Mucosa of rectum (tissue), 2 donors: ENCODE measurements around the gene DNM3.

Source experiments
- H3K27ac ChIP-seq, 2 donors: one replicate each; pipeline ENCODE4 v1.7.0; 2013; ENCODE audit warnings: inconsistent platforms in 2 of 2, low read depth in 2 of 2, low read length in 2 of 2
- H3K27me3 ChIP-seq, 2 donors: one replicate each; pipeline ENCODE4 v1.7.0; 2013; ENCODE audit warnings: low read length in 2 of 2; ENCODE audit not compliant: control insufficient read depth in 2 of 2, insufficient read depth in 2 of 2
- H3K36me3 ChIP-seq, 2 donors: one replicate each; pipeline ENCODE4 v1.7.0; 2013; ENCODE audit warnings: low read length in 2 of 2; ENCODE audit not compliant: control insufficient read depth in 2 of 2, insufficient read depth in 2 of 2
- H3K4me1 ChIP-seq, 2 donors: one replicate each; pipeline ENCODE4 v1.7.0; 2013; ENCODE audit warnings: low read length in 2 of 2, mild to moderate bottlenecking in 1 of 2; ENCODE audit not compliant: control insufficient read depth in 2 of 2, insufficient read depth in 2 of 2
- H3K4me3 ChIP-seq, 2 donors: one replicate each; pipeline ENCODE4 v1.7.0; 2013; ENCODE audit warnings: low read length in 2 of 2
- H3K9ac ChIP-seq, 2 donors: one replicate each; pipeline ENCODE4 v1.7.0; 2013; ENCODE audit warnings: low read length in 2 of 2, low read depth in 1 of 2, mild to moderate bottlenecking in 1 of 2
- H3K9me3 ChIP-seq, 2 donors: one replicate each; pipeline ENCODE4 v1.7.0; 2013; ENCODE audit warnings: low read length in 2 of 2; ENCODE audit not compliant: control insufficient read depth in 2 of 2
- donor health status: healthy.
- donor health status: Normal muscosa, but diverticular disease.

DNM3 gene

GRCh38 chr1:172246521-172247390 is 405.5 kb downstream of the DNM3 start:
- H3K4me3 ChIP-seq = no peak overlapping the region
- no peak overlapping the region for H3K9ac ChIP-seq
- no peaks in the 10 kb centered on the region for H3K4me1 ChIP-seq

GRCh38 chr1:172251486-172251885 is 410.2 kb downstream of the DNM3 start:
- Histone ChIP-seq H3K27ac (no peak overlapping the region), H3K9ac (no peak overlapping the region), H3K9me3 (no peaks in the 10 kb centered on the region), H3K4me3 (no peak overlapping the region), H3K36me3 (no peaks in the 10 kb centered on the region), H3K27me3 (no peaks in the 10 kb centered on the region), H3K4me1 (no peaks in the 10 kb centered on the region)

More at GRCh38 chr1:172246521-172247390, 405.5 kb downstream of the DNM3 start:
- Histone ChIP-seq H3K27me3 (no peaks in the 10 kb centered on the region), H3K9me3 (no peaks in the 10 kb centered on the region), H3K27ac (no peak overlapping the region), H3K36me3 (no peaks in the 10 kb centered on the region)

- Histone ChIP-seq H3K4me1 (no peaks in the 10 kb centered on the region), H3K27ac (no peak overlapping the region), H3K9ac (no peak overlapping the region), H3K36me3 (no peaks in the 10 kb centered on the region), H3K27me3 (no peaks in the 10 kb centered on the region), H3K4me3 (no peak overlapping the region), H3K9me3 (no peaks in the 10 kb centered on the region)
These were observed 411.0 kb downstream of the DNM3 start for GRCh38 chr1:172252321-172252720.

- H3K36me3 ChIP-seq = no peaks in the 10 kb centered on the region
- no peaks in the 10 kb centered on the region for H3K9me3 ChIP-seq
- no peaks in the 10 kb centered on the region for H3K4me1 ChIP-seq
- no peak overlapping the region for H3K4me3 ChIP-seq
- H3K27ac ChIP-seq = no peak overlapping the region
- no peaks in the 10 kb centered on the region for H3K27me3 ChIP-seq
- H3K9ac ChIP-seq = no peak overlapping the region
These were observed 411.7 kb downstream of the DNM3 start for GRCh38 chr1:172252958-172253357.

GRCh38 chr1:172254521-172255222 is 413.4 kb downstream of the DNM3 start:
- Histone ChIP-seq H3K4me3 (no peak overlapping the region), H3K27ac (no peak overlapping the region), H3K27me3 (no peaks in the 10 kb centered on the region), H3K36me3 (no peaks in the 10 kb centered on the region), H3K4me1 (no peaks in the 10 kb centered on the region), H3K9ac (no peak overlapping the region), H3K9me3 (no peaks in the 10 kb centered on the region)

GRCh38 chr1:172255223-172255560 is 413.9 kb downstream of the DNM3 start:
- Histone ChIP-seq H3K4me3 (no peak overlapping the region), H3K4me1 (no peaks in the 10 kb centered on the region), H3K9me3 (no peaks in the 10 kb centered on the region), H3K27me3 (no peaks in the 10 kb centered on the region), H3K36me3 (no peaks in the 10 kb centered on the region), H3K9ac (no peak overlapping the region), H3K27ac (no peak overlapping the region)

- H3K4me1 ChIP-seq = no peaks in the 10 kb centered on the region
- H3K9ac ChIP-seq = no peak overlapping the region
- no peak overlapping the region for H3K27ac ChIP-seq
- no peaks in the 10 kb centered on the region for H3K27me3 ChIP-seq
- no peak overlapping the region for H3K4me3 ChIP-seq
- H3K36me3 ChIP-seq = no peaks in the 10 kb centered on the region
- H3K9me3 ChIP-seq = no peaks in the 10 kb centered on the region
These were observed 424.6 kb downstream of the DNM3 start for GRCh38 chr1:172265905-172266304.

GRCh38 chr1:172266528-172267174 is 425.4 kb downstream of the DNM3 start:
- H3K9me3 ChIP-seq = no peaks in the 10 kb centered on the region
- no peaks in the 10 kb centered on the region for H3K36me3 ChIP-seq
- no peak overlapping the region for H3K27ac ChIP-seq
- no peaks in the 10 kb centered on the region for H3K27me3 ChIP-seq
- H3K4me1 ChIP-seq = no peaks in the 10 kb centered on the region
- H3K4me3 ChIP-seq = no peak overlapping the region
- no peak overlapping the region for H3K9ac ChIP-seq

GRCh38 chr1:172268237-172268636 is 426.9 kb downstream of the DNM3 start:
- Histone ChIP-seq H3K4me3 (no peak overlapping the region), H3K36me3 (no peaks in the 10 kb centered on the region), H3K9me3 (no peaks in the 10 kb centered on the region), H3K27ac (no peak overlapping the region), H3K4me1 (no peaks in the 10 kb centered on the region), H3K9ac (no peak overlapping the region), H3K27me3 (no peaks in the 10 kb centered on the region)

- H3K27ac ChIP-seq = no peak overlapping the region
- no peak overlapping the region for H3K9ac ChIP-seq
- H3K27me3 ChIP-seq = no peaks in the 10 kb centered on the region
- H3K4me3 ChIP-seq = no peak overlapping the region
- H3K4me1 ChIP-seq = no peaks in the 10 kb centered on the region
- H3K36me3 ChIP-seq = no peaks in the 10 kb centered on the region
- no peaks in the 10 kb centered on the region for H3K9me3 ChIP-seq
These were observed 427.8 kb downstream of the DNM3 start for GRCh38 chr1:172269084-172269483.
